Loucy (cell line): ENCODE measurements around the gene PEMT.

Experiments used
- EZH2phosphoT487 ChIP-seq: fragments of 200-600 bp; IDR thresholded peaks from 2 replicates; pipeline ENCODE4 v1.6.1; 2018; ENCODE audit warnings: antibody characterized with exemption, mild to moderate bottlenecking, moderate library complexity, borderline replicate concordance
- TF ChIP-seq, protein P1 (sequence below): fragments of 200-600 bp; sonication (generic); conservative IDR thresholded peaks from 2 replicates; pipeline ENCODE4 v1.5.1; 2014; ENCODE audit warnings: mild to moderate bottlenecking, antibody characterized with exemption, low read length

DNA sequence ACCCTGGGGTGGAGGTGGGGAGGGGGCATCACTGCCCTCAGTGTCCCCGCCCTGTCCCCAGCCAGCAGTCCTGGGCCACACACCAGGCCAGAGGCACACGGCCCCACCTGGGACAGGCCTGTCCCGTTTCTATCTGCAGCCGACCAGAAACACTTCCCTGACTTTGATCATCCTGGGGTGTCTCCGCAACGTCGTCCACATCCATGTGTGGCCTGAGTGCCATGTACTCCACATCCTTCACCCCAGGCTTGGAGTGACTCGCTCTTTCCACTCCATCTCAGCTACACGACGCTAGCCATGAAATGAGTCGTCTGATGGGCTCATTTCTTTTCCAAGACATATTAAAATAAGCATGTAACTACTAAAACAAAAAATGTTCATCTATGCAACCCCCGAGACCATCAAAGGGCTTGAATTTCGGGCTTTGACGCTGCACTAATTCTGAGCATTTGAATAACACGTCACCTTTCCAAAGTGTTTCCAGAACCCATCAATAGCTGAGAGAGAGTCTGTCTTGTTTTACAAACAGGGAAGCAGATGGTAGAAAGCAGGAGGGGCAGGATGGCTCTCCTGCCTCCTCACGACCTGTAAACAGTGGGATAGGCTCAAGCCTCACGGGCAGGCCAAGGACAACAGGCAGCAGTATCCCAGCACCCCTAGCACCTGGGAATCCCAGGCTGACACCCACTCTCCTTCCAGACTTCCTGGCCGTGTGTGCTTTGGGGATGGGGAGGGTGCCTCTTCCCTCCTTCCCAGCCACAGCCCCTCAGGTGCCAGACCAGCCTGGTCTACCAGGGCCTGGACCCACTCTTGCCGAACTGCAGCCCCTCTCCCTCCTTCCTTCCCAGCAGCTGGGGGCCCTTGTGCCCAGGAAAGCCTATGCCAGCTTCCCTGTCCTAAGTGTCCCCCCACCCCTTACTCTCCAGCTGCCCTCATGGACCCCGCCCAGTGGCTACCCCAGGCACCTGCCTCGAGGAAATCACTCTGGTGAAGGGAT lies 75.3 kb downstream of the PEMT start:
- TF ChIP-seq, protein P1, sequence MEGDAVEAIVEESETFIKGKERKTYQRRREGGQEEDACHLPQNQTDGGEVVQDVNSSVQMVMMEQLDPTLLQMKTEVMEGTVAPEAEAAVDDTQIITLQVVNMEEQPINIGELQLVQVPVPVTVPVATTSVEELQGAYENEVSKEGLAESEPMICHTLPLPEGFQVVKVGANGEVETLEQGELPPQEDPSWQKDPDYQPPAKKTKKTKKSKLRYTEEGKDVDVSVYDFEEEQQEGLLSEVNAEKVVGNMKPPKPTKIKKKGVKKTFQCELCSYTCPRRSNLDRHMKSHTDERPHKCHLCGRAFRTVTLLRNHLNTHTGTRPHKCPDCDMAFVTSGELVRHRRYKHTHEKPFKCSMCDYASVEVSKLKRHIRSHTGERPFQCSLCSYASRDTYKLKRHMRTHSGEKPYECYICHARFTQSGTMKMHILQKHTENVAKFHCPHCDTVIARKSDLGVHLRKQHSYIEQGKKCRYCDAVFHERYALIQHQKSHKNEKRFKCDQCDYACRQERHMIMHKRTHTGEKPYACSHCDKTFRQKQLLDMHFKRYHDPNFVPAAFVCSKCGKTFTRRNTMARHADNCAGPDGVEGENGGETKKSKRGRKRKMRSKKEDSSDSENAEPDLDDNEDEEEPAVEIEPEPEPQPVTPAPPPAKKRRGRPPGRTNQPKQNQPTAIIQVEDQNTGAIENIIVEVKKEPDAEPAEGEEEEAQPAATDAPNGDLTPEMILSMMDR: no peak
- TF ChIP-seq EZH2phosphoT487: no peak
